Measurements from ENCODE around the gene COL15A1.

GRCh38 chr9:98913044-98913443, 30.7 kb upstream of the COL15A1 start:
- TF ChIP-seq POLR2AphosphoS5 (IDR thresholded peaks at IDR 0.05) = no peak
- TF ChIP-seq POLR2A (IDR thresholded peaks at IDR 0.05) = no peak

Measured in stomach (tissue), 4 donors.